MCF 10A (cell line): Measurements from ENCODE around the gene CTSA. TPM values are rescaled to one million over a fixed set of nuclear protein-coding genes. Genes with fewer than 3 reads are reported as not detected.

Experiments
- BruUV-seq: library from RNA; stranded (reverse); fragments of 400-500 nt; replicated peaks from 2 replicates; lab custom pipeline; 2021; lab: Mats Ljungman, UMichigan
- CTCF ChIA-PET: fragments of 300-600 bp; sonication (Branson Sonifier 250); formaldehyde crosslinking; extraction: SDS; loops from one replicate; lab custom pipeline; 2021; ENCODE audit warnings: antibody characterized with exemption, inconsistent platforms; lab: Yijun Ruan, JAX
- POLR2A ChIA-PET: fragments of 300-600, 350-650 bp; sonication (Branson Sonifier 250); formaldehyde crosslinking; extraction: SDS; loops from one replicate; lab custom pipeline; 2020; ENCODE audit warnings: antibody characterized with exemption, inconsistent platforms; lab: Yijun Ruan, JAX
- DNase-seq: peaks from one replicate; pipeline ENCODE4 v3.0.0-alpha.2; 2018; ENCODE audit not compliant: unreplicated experiment
- H3K27ac Mint-ChIP-seq: one replicate; pipeline ENCODE4 v1.8.0; 2022; ENCODE audit warnings: mild to moderate bottlenecking, low read depth, mixed read lengths; ENCODE audit not compliant: unreplicated experiment
- H3K27me3 Mint-ChIP-seq: one replicate; pipeline ENCODE4 v1.8.0; 2022; ENCODE audit warnings: mixed read lengths; ENCODE audit not compliant: insufficient read depth, unreplicated experiment
- H3K36me3 Mint-ChIP-seq: one replicate; pipeline ENCODE4 v1.8.0; 2022; ENCODE audit warnings: mild to moderate bottlenecking, moderate library complexity, mixed read lengths; ENCODE audit not compliant: insufficient read depth, unreplicated experiment
- H3K4me1 Mint-ChIP-seq: one replicate; pipeline ENCODE4 v1.8.0; 2022; ENCODE audit warnings: mixed read lengths; ENCODE audit not compliant: insufficient read depth, unreplicated experiment
- H3K4me3 Mint-ChIP-seq: one replicate; pipeline ENCODE4 v1.8.0; 2022; ENCODE audit warnings: mild to moderate bottlenecking, moderate library complexity, mixed read lengths; ENCODE audit not compliant: unreplicated experiment
- H3K9me3 Mint-ChIP-seq: one replicate; pipeline ENCODE4 v1.8.0; 2022; ENCODE audit warnings: mixed read lengths; ENCODE audit not compliant: unreplicated experiment
- intact Hi-C: fragments of 100-400 bp; cut with micrococcal nuclease; formaldehyde crosslinking; loops from 2 replicates; pipeline ENCODE4 v1.14.1; 2022
- total RNA-seq: library from RNA; stranded (reverse); gene quantifications from 2 replicates; pipeline ENCODE4 v1.2.3, GENCODE V29; 2022
- TF ChIP-seq, protein P1 (sequence below): fragments of 200-600 bp; IDR thresholded peaks from one replicate; pipeline ENCODE4 v1.8.0; 2022; ENCODE audit warnings: antibody characterized with exemption, mild to moderate bottlenecking; ENCODE audit not compliant: unreplicated experiment

CTSA gene
- total RNA-seq, 1 experiment from 2014 or later = 25.3 TPM

DNA sequence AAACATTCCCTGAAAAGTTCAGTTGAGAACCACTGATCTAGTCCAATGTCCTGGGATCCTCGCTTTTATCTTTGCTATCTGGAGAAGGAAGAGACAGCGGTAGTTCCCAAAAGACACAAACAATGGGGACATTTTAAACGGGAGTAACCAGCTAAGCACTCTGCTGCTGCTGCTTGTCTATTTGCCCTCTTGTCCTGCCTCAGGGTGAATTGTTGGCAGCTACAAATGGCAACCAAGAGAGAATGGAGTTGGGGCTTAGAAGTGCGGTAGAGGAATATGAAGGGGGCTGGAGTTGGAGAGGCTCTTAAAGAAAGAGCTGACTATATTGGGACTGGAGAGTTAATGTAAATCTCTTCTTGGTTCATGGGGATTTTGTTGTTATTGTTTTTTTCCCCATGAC, 16.6 kb upstream of the CTSA start:
- Mint-ChIP-seq H3K27ac (no peak overlapping the region), H3K4me3 (no peak overlapping the region), H3K27me3 (no peaks in the 10 kb centered on the region), H3K4me1 (no peaks in the 10 kb centered on the region), H3K9me3 (no peaks in the 10 kb centered on the region), H3K36me3 (peaks cover 7% of the 10 kb centered on the region)
- CTCF ChIA-PET = interaction anchor here (0.6 kb wide), 1 partner anchor 88 kb away, joined by 3 read pairs; no protein-coding TSS in a partner anchor
- POLR2A ChIA-PET = interaction anchor here (1.1 kb wide), 1 partner anchor 31 kb away, joined by 4 read pairs; no protein-coding TSS in a partner anchor
- BruUV-seq = no TSS peak
- no peak for DNase-seq
- TF ChIP-seq, protein P1, sequence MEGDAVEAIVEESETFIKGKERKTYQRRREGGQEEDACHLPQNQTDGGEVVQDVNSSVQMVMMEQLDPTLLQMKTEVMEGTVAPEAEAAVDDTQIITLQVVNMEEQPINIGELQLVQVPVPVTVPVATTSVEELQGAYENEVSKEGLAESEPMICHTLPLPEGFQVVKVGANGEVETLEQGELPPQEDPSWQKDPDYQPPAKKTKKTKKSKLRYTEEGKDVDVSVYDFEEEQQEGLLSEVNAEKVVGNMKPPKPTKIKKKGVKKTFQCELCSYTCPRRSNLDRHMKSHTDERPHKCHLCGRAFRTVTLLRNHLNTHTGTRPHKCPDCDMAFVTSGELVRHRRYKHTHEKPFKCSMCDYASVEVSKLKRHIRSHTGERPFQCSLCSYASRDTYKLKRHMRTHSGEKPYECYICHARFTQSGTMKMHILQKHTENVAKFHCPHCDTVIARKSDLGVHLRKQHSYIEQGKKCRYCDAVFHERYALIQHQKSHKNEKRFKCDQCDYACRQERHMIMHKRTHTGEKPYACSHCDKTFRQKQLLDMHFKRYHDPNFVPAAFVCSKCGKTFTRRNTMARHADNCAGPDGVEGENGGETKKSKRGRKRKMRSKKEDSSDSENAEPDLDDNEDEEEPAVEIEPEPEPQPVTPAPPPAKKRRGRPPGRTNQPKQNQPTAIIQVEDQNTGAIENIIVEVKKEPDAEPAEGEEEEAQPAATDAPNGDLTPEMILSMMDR = no peak
- intact Hi-C loops = no loop called here

- no peak overlapping the region for H3K4me3 Mint-ChIP-seq
- H3K27me3 Mint-ChIP-seq = no peaks in the 10 kb centered on the region
- no peaks in the 10 kb centered on the region for H3K36me3 Mint-ChIP-seq
- POLR2A ChIA-PET = interaction anchor here (1.2 kb wide), 1 partner anchor 14 kb away, joined by 4 read pairs; no protein-coding TSS in a partner anchor
- peaks cover 15% of the 10 kb centered on the region for H3K4me1 Mint-ChIP-seq
- intact Hi-C loops = no loop called here
- no TSS peak for BruUV-seq
- TF ChIP-seq, protein P1 = no peak
- no peak for DNase-seq
- CTCF ChIA-PET = interaction anchor here (0.6 kb wide), 1 partner anchor 214 kb away, joined by 3 read pairs; no protein-coding TSS in a partner anchor
- no peaks in the 10 kb centered on the region for H3K9me3 Mint-ChIP-seq
- no peak overlapping the region for H3K27ac Mint-ChIP-seq
Observed at GRCh38 chr20:45878076-45878761, 12.9 kb upstream of the CTSA start.

GRCh38 chr20:45880988-45881788, 9.9 kb upstream of the CTSA start, which contains the start of gene ZSWIM1:
ZSWIM1 (plus strand) TSS chr20:45881227; CDS start chr20:45882593, 1,366 bp downstream.
- TSS peak; percentile 73 for BruUV-seq

More at GRCh38 chr20:45880988-45881788, 9.9 kb upstream of the CTSA start, which contains the start of gene ZSWIM1:
- ChIA-PET CTCF (interaction anchor here (0.6 to 3.0 kb wide), 14 partner anchors 10 to 106 kb away, joined by 3 to 15 read pairs (median 4); partner anchors contain the start of genes CTSA and NEURL2), POLR2A (interaction anchor here (0.5 to 4.8 kb wide), 32 partner anchors 9 to 873 kb away, joined by 3 to 74 read pairs (median 4); partner anchors contain the start of genes ACOT8, CTSA, NEURL2 and PCIF1)
- Mint-ChIP-seq H3K36me3 (peaks cover 9% of the 10 kb centered on the region), H3K27me3 (no peaks in the 10 kb centered on the region), H3K4me3 (peak within 1 kb of the TSS; percentile 97), H3K9me3 (no peaks in the 10 kb centered on the region), H3K27ac (peak within 1 kb of the TSS; percentile 97), H3K4me1 (peaks cover 21% of the 10 kb centered on the region)
- intact Hi-C loops = loop anchor here (10.0 kb wide), 1 partner anchor 46 kb away; the partner anchor contains the start of gene SNX21
- TF ChIP-seq, protein P1 = no peak
- DNase-seq = peak; percentile 99
